Hepatic stellate cell (primary cell): ENCODE measurements around the gene STK11IP.
A peak's percentile ranks its signal among the peaks of the same experiment; 100 is the strongest.
"Not testable (repeated sequence)": the region's sequence is repeated elsewhere in the genome, so short reads cannot be mapped to it uniquely, and the experiment has no call there.

Source experiments
- DNase-seq: peaks from one replicate; pipeline ENCODE4 v3.0.0; 2011; ENCODE audit warnings: low spot score

STK11IP gene

DNA sequence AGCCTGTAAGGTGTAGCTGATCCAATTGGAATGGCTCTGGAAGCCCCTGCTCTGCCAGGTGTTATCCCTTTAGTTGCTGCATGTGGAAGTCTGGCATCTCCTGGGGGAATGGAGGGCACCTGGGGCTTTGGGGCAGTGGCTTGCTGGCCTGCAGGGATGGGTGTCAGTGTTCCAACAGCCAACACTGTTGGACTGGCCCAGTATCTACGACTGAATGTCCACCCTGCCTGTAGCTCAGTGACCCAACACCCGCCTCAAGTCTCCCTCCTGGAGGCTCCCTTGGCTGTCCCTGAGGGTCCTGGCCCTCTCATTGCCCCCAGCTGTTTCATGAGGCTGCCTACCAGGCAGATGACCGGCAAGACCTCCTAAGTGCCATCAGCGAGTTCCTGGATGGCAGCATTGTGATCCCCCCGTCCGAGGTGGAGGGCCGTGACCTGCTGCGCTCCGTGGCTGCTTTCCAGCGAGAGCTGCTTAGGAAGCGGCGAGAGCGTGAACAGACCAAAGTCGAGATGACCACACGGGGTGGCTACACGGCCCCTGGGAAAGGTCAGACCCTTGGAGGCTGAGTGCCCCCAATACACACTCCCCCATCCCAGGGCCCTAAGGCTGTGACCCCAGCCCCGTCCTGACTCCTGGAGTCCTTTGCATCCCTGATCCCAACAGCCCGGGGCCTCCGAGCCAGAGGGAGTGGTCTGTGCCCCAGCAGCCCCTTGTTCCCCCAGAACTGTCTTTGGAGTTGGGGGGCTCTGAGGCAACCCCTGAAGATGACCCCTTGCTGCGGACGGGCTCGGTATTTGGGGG lies 37.5 kb downstream of the STK11IP start:
- peak; percentile 7 for DNase-seq

DNA sequence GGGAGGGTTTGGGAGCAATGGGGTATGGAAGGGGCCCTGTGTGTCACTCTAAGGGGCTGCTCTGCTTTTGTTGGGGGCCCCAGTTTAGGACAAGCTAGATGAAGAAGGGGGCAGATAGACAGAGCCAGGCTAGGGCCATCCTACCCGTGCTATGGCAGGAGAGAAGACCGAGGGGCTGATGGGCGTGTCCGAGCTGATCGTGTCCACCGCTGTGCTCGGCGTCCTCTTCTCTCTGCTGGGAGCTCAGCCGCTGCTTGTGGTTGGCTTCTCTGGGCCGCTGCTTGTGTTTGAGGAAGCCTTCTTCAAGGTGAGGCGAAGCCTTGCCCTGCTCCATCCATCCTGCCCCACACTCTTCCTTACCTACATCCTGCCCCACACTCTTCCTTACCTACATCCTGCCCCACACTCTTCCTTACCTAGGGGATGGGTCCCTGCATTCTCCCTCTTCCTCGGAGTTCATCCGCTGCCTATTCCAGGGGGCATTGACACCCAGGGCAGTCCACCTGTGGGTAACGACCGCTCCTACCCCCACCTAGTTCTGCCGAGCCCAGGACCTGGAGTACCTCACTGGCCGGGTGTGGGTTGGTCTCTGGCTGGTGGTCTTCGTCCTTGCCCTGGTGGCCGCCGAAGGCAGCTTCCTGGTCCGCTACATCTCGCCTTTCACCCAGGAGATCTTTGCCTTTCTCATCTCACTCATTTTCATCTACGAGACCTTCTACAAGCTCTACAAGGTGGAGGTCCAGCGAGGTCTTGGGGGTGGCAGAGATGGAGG lies 38.7 kb downstream of the STK11IP start:
- peak; percentile 8 for DNase-seq

DNA sequence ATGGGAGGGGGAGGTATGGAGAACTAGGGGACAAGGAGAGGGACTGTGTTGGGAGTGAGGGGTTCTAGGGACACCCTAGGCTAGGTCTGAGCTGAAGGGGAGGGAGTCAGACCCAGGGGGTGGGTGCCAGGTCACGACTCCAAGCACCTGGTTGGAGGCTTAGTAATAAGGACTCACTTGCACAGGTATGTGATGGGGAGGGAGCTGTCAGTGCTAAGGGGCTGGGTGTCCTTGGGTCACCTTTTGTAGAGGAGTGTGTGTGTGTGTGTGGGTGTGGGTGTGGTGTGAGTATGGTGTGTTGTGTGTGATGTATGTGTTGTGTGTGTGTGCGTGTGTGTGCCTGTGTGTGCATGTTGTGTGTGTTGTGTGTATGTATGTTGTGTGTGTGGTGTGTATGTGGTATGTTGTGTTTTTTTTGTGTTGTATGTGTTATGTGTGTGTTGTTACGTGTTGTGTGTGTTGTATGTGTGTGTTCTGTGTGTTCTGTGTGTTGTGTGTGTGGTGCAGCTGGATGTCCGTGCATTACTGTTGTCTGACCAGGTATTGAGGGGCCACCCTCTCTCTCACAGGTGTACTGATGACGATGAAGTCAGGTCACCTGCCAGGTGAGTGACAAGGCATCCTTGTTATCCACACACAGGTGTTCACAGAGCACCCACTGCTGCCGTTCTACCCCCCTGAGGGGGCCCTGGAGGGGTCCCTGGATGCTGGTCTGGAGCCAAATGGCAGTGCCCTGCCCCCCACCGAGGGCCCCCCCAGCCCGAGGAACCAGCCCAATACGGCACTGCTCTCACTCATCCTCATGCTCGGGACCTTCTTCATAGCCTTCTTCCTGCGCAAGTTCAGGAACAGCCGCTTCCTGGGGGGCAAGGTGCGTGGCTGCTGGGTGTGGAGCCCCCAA lies 39.5 kb downstream of the STK11IP start:
- peak; percentile 4 for DNase-seq

DNA sequence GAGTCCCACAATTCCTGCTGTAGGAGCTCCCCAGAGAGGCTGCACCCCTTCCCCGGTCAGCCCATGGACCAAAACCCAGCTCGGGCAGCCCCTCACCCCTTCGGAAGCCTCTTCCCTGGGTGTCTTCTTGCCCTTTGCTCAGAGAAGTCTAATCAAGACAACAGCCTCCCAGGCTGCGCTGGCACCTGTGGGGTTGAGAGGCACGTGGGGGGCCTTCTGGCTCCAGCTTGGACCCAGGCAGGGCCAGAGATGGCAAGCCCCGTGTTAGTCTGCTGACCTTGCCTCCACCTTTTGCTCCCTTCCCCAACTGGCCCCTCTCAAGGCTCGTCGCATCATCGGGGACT lies 40.2 kb downstream of the STK11IP start:
- no peak for DNase-seq

DNA sequence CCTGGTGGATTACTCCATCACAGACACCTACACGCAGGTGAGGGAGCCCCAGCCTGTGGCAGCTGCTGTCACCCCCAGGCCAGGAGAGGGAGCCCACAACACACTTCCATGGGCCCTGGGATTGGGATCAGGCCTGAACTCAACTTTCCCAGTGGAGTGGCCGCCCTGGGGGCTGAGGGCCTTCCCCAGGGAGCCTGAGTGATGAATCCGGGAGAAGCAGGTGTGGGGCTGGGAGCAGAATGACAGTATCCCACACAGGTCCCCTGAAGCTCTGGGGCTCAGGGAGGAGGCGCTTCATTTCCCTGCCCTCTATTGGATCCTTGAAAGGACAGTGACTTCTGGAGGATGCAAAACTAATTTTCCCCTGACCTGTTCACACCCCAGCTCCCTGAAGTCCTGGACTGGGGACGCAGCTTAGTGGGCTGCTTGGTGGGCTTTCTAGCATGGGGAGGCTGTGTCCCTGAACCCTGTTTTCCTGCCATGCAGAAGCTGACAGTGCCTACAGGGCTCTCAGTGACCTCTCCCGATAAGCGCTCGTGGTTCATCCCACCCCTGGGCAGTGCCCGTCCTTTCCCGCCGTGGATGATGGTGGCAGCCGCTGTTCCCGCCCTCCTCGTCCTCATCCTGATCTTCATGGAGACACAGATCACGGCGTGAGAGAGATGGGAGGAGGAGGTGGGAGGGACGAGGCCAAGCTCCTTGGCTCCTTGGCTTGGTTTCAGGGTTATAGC lies 40.7 kb downstream of the STK11IP start:
- DNase-seq = peak; percentile 33

DNA sequence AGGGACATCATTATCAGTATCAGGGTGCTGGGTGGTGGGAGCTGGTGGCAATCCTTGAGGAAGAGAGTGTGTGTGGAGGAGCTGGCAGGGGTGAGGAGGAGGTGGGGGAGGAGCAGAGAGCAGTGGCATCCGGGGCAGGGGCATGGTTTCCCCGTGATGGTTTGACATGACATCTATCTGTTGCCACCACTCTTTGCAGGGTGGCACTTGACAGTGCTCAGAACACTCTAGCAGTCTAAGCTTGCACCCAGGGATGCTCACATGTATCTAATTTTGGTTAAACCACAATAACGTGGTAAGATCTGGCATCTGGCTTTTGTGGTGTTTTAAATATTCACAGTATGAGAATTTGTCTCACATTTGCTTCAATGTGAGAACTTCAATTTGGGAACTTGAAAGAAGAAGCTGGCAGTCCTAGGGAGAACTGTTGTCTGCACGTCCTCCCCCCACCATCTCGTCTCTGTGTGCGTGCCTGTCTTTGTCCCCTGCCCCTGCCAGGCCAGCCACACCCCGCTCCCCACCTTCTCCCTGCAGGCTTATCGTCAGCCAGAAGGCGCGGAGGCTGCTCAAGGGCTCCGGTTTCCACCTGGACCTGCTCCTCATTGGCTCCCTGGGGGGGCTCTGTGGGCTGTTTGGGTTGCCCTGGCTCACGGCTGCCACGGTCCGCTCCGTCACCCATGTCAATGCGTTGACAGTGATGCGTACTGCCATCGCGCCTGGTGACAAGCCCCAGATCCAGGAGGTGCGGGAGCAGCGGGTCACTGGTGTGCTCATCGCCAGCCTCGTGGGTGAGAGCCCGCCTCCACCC lies 41.5 kb downstream of the STK11IP start:
- DNase-seq = peak; percentile 24

DNA sequence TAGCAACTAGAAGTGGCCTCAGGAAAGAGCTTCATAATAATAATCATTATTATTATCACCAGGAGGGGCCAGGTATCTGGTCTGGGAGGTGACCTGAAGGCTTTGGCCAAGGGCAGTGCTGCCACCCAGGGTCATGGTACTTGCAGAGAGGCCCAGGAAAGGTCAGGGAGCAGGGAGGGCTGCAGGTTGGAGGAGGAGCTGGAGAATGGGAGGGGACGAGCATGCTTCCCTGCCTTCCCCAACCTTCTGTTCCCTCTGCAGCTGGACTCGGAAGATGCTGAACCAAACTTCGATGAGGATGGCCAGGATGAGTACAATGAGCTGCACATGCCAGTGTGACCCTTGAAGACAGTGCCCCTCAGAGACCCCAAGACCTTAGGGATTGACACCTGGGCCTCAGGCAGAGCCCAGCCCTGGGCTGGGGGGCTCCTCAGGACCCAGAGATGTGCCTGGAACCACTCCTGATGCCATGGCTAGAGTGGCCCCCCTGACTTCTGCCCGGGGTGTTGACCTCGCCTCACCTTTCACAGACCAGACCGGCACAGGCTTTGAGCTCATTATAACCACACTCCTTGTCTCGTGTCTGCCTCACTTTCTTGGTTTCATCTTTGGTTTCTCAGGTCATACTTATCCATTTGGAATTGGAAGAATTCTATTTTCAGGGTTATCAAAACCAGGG lies 43.9 kb downstream of the STK11IP start:
- DNase-seq = peak; percentile 15

DNA sequence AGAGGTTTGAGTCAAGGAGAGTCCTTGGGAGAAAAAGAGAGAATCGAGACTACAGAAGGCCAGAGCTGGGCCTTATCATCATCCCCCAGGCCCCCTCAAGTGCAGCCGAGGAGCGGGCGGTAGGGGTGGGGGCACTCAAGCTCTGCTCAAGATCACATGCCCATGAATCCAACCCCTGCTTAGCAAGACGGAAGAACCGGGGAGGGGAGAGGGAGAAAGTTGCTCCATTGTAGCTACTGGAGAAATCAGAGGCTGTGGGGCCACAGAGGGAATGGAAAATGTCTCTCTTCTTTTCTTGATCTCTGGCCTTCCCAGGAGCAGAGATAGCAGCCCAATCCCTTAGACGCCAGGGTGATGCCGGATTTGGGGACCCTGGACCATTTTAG lies 44.4 kb downstream of the STK11IP start:
- peak; percentile 25 for DNase-seq

DNA sequence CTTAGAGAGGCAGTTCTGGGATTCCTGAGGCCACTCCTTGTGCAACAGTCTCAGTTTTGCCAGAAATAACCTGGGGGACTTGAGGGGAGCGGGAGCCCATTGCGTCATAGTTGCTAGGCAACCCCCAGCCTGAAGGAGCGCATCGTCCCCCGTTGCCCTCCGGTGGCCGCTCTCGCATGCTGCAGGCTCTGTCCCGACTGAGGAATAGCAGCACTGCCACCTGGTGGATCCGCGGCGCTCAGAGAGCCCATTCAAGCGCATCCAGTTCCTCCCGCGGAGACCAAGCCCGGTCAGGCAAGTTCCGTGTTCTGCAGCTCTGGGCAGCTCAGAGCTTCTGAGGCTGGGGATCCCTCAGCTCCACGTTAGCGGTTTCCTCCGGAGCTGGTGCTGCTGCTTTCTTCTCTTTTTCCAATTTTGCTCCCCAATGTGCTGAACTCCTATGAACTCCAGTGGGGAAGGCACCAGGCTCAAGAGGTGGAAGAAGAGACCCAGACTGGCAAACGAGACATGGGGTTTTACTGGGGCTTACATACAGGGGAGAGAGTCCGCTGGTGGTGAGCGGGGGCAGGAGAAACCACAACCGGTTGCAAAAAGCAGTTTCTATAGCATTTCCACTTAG lies 44.9 kb downstream of the STK11IP start:
- peak; percentile 95 for DNase-seq

DNA sequence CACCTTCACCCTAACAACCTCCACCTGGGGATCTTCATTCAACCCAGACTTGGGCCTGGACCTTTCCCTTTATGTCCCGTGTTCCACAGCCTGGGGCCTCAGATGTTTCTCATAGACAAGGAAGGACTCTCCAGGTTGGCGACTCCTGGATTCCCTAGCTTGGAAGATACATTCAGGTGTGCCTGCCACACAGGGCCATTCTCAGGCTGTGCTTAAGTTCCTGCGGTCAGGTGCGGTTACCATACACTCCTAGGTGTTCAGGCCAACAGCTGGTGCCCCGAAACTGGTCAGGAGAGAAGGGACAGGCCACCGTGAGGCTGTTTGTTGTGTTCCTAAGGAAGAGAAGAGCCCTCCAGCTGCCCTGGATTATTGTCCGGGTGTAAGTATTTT lies 45.4 kb downstream of the STK11IP start:
- DNase-seq = no peak

DNA sequence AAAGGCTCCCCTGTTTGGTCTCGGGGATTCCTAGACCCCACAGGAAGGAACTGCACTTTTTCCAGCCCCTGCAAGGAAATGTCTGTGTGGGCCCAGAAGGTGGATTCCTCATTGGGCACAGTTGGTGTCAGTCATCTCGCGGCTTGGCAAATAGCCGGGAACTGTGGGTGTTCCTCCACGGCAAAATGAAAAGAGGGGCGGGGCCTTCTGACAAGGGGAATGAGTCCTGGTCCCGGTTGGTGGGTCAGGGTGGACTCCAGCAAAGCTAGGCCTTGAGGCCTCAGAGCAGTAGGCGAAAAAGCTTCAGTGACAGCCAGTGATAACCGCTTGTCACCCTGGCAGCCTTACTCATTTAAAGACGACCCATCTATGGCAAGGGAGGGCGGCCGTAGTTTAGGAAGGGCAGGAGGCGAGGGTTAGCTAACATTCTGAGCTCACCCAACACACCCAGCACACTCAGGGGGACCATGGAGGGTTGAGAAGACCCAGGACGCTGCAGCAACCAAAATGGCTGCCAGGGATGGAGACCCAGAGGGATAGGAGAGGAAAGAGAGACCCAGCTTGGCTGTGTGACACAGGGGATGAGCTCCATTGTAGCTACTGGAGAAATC lies 46.2 kb downstream of the STK11IP start:
- DNase-seq = no peak

DNA sequence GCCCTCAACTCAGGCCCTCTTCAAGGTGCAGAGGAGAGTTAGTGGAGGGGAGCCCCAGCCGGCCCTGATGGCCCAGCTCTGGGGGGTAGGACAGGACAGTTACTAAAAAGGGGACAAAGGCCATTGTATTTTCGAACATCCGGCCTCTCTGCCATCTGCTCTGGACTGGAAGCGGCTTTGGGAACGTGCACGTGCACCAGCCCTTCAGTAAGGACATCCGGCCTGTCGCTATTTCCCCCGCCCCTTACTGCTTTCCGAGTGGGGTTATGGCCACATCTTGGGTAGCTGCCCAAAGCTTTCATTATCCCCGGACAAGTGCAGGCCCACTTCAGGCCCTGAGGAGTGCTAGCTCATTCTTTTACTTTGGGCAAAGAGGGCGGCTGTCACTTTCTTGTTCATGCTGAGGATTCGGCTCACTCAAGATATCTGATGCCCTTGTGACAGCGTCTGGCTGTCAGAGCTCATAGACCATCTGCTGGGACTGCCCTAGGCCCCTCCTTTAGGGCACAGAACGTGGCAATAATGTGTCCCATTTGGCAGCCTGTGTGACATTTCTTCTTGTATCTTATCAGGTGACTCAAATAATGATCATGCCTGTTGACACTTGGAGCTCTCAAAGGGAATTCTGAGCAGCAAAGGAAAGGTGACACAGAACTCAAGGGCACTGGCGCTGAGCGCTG lies 47.3 kb downstream of the STK11IP start:
- DNase-seq = peak; percentile 9

DNA sequence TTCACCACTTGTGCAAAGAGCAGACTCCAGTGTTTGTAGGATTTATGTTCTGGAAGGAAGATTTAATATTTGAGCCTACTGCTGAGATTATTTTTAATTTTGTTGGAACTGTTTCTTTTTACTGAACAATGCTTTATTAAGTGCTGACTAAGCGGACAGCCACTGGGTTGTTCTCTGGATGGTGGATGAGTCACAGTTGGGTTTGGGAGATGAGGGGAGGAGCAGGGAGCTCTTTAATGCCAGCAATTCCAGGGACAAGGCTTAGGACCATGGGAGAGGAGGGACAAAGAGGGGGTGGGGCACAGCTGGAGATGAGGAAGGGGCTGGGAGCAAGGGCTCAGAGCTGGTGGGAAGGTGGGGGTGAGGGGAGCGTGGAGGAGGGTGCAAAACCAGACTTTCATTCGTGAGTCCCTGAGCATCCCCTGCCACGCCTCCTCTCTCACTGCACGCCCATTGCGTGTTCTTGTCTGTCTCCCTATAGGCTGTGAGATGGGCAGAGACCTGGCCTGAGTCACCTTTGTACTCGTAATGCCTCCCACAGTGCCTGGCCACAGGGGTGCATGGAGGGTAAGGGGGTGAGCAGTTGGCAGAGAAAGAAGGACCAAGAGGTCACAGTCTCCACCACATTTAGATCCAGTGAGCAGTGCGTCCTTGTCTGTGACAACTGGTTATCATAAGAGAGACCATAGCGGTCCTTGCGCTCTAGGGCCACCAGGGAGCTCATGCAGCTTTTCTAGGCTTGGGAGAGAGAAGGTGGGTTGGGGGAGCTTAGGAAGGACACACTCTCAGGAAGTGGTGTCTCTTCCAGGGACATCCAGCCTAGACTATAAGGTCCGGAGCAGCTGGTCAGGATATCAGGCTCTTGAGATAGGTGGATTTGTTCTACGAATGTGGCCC lies 48.2 kb downstream of the STK11IP start:
- DNase-seq = peak; percentile 83

DNA sequence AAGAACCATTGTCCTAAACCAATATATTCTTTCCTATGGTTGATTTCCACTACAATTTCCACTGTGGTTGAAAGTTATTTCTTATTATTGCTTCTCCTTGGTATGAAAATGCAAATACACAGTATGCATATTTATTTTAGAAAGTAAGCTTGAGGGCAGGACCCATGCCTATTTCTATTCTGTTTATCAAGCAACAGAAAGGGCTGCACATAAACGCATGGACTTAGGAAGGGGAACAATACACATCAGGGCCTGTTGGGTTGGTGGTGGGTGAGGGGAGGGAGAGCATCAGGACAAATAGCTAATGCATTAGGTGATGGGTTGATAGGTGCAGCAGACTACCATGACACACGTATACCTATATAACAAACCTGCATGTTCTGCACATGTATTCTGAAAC lies 50.5 kb downstream of the STK11IP start:
- no peak for DNase-seq

DNA sequence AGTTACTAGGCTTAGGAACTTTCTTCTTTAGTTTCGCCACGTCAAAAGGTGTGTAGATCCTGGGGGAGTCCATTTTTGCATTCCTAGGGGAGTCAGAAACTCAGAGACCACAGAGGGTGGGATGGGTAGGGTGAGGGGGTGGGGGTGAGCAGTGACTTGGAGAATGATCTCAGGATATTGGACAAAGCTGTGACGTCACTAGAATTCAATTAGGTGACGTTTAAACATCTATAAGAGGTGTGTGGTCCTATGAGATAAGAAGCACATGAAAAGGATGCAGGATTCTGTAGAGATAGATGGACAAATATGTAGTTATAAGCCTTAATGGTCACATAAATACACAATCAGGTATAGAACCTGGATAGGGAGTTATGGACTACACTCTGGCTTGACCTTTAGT lies 51.3 kb downstream of the STK11IP start:
- no peak for DNase-seq

DNA sequence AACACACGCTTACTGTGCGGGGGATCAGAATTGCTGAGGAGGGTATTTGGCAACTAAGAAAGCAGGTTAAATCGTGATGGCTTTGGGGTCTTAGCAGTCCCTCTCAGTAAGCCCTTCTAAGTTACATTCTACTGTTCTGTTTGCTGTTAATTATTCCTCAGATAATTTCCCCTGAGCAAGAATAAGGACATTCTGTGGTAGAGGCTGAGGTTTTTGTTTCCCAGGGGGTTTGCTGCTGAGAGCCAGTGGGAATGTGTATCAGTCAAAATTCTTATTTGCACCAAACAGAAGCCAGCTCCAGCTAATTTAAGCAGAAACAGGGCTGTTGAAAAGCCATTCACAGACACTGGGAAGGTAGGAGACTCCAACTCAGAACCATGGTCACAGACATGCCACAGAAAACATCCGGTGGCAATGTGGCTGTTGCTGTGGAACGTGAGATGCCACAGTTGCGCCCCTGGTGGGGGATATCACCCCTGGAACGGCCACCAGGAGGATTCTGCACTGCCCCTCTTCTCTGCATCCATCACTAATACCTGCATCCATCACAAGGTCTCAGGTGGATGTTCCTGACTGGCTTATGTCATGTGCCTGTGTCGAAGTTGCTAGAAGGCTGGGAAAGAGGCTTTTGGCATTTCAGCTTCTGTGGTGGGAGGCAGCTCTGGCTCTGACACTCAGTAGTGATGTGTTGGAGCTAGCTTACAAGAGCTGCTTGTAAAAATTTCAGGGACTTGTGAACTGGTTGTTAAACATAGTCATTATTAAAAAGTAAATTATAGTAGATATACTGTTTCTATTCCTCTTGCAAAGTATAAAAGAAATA lies 53.0 kb downstream of the STK11IP start:
- no peak for DNase-seq

DNA sequence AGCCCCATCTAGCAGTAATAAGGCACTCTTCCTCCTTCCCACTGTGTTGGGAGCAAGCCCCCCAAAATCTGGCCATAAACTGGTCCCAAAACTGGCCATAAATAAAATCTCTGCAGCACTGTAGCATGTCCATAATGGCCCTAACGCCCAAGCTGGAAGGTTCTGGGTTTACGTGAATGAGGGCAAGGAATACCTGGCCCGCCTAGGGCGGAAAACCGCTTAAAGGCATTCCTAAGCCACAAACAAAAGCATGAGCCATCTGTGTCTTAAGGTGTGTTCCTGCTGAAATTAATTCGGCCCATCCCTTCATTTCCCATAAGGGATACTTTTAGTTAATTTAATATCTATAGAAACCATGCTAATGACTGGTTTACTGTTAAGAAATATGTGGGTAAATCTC lies 54.0 kb downstream of the STK11IP start:
- DNase-seq = not testable (repeated sequence)
